Fibroblast of mammary gland (primary cell): ENCODE measurements around the gene RAC2.

Experiments used
- DNase-seq: peaks from one replicate; pipeline ENCODE4 v3.0.0-alpha.2; 2010; ENCODE audit warnings: low read depth
- H3K4me3 ChIP-seq: 2 replicates; pipeline ENCODE4 v1.5.1; 2011; ENCODE audit warnings: low read depth, mild to moderate bottlenecking, low read length, moderate library complexity; ENCODE audit not compliant: control insufficient read depth
- CTCF ChIP-seq: conservative IDR thresholded peaks from 2 replicates; pipeline ENCODE4 v1.5.1; 2011; ENCODE audit warnings: low read depth, low read length, inconsistent platforms; ENCODE audit not compliant: control insufficient read depth, insufficient read depth

The RAC2 gene

GRCh38 chr22:37186997-37187522 is 57.0 kb downstream of the RAC2 start:
- peak; percentile 35 for DNase-seq
- H3K4me3 ChIP-seq = peak overlapping the region; percentile 51
- TF ChIP-seq CTCF = no peak

- peak; percentile 89 for DNase-seq
- no peak overlapping the region for H3K4me3 ChIP-seq
- no peak for TF ChIP-seq CTCF
These were observed 57.7 kb downstream of the RAC2 start for GRCh38 chr22:37186228-37186996.

GRCh38 chr22:37185646-37186227 is 58.3 kb downstream of the RAC2 start:
- no peak for TF ChIP-seq CTCF
- H3K4me3 ChIP-seq = no peak overlapping the region
- DNase-seq = no peak

GRCh38 chr22:37184816-37185541 is 59.1 kb downstream of the RAC2 start:
- no peak for TF ChIP-seq CTCF
- no peak for DNase-seq
- H3K4me3 ChIP-seq = no peak overlapping the region

- no peak overlapping the region for H3K4me3 ChIP-seq
- TF ChIP-seq CTCF = no peak
- DNase-seq = no peak
These were observed 59.7 kb downstream of the RAC2 start for GRCh38 chr22:37184380-37184755.

- no peak for DNase-seq
- TF ChIP-seq CTCF = no peak
- no peak overlapping the region for H3K4me3 ChIP-seq
These were observed 60.4 kb downstream of the RAC2 start for GRCh38 chr22:37183432-37184379.
